Cardiac septum (tissue), 1 donor: Measurements from ENCODE around the gene ST7. TPM values are rescaled to one million over a fixed set of nuclear protein-coding genes. Genes with fewer than 3 reads are reported as not detected.
"Not testable (repeated sequence)": the region's sequence is repeated elsewhere in the genome, so short reads cannot be mapped to it uniquely, and the experiment has no call there.

Source experiments
- DNase-seq: peaks from one replicate; pipeline ENCODE4 v3.0.0-alpha.2; 2020; ENCODE audit warnings: low spot score
- intact Hi-C: fragments of 100-400 bp; cut with DNase I; formaldehyde crosslinking; loops from one replicate; pipeline ENCODE4 v1.14.0; 2022
- total RNA-seq: library from RNA; stranded (reverse); fragmentation: NEBNext Ultra II Directional; extraction: Animal tissue kit (Norgen Biotek cat#: 25700); gene quantifications from one replicate; pipeline ENCODE4 v1.2.1, GENCODE V29; 2021
- donor health status: DM: no; HTN: no; CAD: no.

The ST7 gene
- total RNA-seq, 1 donor from 2014 or later: 23.4 TPM

DNA sequence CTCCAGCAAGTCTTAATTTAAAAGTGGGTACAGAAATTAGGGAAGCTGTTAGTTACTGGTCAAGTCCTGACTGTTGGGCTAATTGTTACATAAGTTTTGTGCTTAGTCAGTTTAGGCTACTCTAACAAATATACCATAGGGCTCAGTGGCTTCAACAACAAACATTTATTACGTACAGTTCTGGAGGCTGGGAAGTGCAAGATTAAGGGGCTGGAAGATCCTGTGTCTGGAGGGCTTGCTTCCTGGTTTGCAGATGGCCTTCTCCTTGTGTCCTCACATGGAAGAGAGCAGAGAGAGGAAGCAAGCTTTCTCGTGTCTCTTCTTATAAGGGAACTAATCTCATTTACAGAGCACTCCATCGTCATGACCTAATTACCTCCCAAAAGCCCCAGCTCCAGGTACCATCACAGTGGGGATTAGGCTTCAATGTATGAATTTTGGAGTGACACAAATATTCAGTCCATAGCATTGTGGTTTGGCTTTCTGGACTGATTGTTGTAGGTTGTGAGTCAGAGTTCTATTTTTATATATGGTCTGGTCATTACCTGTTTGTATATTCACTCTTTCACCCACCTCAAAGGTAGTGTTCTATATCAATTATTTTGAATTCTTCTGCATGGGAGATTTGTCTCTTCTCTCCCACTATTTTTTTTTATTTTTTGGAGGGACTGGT lies 17.1 kb downstream of the ST7 start:
- DNase-seq: no peak
- intact Hi-C loops: no loop called here

DNA sequence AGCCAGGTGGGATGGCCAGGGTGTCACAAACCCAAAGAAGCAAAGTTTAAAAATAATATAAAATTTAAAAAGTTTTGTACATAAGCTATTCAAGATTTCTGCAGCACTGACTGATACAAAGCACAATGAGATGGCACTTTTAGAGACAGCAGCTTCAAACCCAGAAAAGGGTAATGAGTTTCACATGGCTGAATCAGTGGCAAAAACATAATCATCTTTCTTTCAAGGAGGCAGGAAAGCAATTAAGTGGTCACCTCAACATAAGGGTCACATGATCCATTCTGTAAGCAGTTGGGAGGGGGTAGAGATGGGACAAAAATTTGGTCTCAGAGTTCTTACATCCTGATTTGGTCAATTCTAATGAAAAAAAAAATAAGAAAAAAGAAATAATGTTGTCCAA lies 17.9 kb downstream of the ST7 start:
- intact Hi-C loops: not testable (repeated sequence)

DNA sequence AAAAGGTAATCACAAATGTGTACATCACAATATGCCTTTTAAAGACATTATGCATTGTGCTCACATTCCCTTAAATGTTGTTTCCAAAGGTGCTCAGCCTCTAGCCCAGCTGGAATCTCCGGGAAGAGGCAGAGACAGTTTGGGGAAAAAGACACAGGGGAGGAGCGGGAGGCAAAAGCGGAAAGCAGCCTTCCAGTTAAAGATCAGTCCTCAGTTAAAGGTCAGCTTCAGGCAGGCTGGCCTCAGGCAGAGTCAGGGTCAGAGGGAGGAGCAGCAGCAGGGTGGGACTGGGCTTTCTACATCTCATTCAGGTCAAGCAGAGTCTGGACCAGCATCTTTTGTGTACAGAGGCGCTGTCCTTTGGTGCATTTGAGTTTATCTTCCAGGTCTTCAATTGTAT lies 18.6 kb downstream of the ST7 start:
- DNase-seq: no peak
- intact Hi-C loops: no loop called here

More for the DNA sequence above, 17.9 kb downstream of the ST7 start:
- DNase-seq: not testable (repeated sequence)

DNA sequence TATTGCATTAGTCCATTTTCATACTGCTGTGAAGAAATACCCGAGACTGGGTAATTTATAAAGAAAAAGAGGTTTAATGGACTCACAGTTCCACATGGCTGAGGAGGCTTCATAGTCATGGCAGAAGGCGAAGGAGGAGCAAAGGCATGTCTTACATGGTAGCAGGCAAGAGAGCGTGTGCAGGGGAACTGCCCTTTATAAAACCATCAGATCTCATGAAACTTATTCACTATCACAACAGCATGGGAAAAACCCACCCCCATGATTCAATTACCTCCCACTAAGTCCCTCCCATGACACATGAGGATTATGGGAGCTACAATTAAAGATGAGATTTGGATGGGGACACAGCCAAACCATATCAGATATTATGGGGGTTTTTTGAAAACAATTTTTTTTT lies 21.7 kb downstream of the ST7 start:
- intact Hi-C loops, DNase-seq: not testable (repeated sequence)

DNA sequence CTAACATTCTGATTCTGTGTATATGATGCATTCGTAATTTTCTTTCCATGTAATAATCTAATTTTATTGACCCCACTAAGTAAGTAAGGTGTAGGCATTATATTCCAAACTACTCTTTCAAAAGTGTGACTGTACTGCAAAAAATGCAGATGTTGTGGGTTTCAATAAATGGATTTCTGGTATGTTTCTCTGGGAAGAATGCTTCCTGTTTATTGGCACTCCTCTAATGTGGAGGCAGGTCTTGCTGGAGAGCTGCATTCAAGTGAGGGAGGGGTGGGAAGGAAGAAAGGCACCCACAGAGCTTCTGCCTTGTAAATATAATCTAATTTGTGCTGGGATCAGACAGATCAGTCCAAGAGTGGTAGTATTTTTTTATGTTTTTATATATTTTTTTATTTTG lies 23.9 kb downstream of the ST7 start:
- DNase-seq: no peak
- intact Hi-C loops: no loop called here

DNA sequence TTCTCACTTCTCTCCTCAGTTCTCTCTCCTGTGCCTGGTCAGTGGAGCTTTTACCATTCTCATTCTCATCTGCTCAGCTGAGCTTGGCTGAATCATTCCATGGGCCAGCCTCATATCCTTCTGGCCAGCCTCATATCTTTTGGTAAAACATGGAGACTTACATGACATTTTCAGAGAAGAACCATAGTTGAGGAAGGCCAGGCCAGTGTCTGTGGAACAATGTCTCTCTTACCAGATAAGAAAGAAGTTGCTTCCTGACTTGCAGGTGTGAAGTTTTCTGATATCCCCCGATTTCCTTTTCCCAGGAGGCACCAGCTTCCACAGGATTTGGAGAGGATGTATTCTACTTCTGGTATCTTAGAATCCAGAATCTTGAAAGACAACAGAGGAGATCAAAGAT lies 24.7 kb downstream of the ST7 start:
- intact Hi-C loops: no loop called here
- no peak for DNase-seq

DNA sequence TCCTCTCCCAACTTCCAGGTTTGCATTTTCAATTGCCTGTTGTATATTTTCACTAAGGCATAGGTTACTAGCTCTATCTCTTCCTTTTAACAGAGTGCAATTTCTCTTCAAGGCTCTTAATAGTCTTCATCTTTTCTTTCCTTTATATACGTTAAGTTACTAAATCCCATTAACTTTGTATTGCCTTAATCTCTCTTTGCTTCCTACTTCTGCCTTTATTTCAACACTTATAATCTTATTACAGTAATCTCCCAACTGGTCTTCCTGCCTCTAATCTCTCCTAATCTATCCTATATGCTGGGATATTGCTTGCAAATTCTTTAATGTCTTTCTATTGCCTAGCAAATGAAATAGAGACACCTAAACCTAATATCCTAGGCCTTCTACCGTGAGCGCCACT lies 26.1 kb downstream of the ST7 start:
- intact Hi-C loops: no loop called here
- no peak for DNase-seq

DNA sequence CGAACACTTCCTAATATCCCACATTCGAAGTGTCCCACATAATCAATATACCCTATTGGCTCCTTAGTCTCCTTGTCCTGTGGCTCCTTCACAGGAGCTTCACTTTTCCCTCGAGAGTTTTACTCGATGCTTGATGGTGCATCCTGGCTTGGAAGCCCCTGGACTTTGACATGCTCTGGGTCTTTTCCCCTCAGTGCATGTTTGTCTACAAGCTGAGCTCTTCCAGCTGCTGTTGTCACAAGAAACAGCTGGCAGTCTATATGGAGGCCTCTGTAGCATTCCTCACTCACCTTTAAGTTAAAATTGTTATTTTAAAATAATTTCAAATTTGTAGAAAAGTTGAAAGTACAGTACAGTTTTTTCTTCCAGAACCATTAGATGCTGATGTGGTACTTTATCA lies 27.1 kb downstream of the ST7 start:
- no peak for DNase-seq

DNA sequence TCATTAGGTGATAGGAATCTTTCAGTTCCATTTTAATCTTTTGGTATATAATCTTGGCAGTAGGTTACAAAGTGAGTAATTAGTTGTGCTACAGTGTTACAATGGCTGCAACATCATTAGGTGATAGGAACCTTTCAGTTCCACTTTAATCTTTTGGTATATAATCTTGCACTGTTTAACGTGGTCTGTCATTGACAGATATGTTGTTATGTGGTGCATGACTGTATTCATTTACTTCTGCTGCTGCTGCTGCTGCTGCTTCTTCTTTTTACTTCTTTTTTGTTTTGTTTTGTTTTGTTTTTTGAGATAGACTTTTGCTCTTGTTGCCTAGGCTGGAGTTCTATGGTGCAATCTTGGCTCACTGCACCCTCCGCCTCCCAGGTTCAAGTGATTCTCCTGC lies 28.6 kb downstream of the ST7 start:
- DNase-seq: no peak
- intact Hi-C loops: no loop called here

More for the DNA sequence above, 27.1 kb downstream of the ST7 start:
- intact Hi-C loops: no loop called here

DNA sequence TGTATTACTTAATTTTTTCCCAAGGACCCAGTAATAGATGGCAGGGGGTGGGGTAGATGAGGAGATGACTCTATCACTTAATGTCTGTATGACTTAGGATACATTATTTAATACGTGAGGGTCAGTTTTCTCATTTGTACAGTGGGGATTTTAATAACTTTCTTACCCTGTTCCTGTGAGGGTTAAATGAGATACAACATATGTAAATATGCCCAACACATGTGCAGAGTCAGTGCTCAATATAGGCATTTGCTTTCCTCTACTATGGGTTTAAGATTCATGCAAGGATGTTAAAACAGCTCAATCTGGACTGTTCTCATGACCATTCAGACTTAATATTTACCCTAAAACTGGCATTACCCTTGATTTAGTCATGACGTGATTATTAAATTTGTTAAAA lies 31.2 kb downstream of the ST7 start:
- intact Hi-C loops: loop anchor here (2.0 kb wide), 1 partner anchor 54 kb away; no protein-coding TSS in a partner anchor
- no peak for DNase-seq

DNA sequence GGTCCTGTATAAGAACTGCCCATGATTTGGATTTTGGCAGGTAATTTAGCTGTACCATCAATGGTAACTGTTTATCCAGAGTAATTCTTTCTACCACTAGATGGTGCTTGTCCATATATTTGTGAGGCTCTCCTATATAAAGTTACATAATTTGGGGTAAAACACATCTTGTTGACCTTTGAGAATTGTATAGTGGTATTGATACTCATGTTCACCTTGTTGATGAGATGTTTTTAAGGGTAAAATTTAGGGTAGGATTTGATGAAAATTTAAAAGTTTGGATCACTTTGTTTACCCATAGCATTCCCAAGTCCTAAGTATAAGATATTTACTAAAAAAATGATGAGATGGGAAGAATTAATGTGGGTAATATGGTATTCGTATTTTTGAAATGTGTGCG lies 31.6 kb downstream of the ST7 start:
- DNase-seq: no peak
- intact Hi-C loops: loop anchor here (2.0 kb wide), 1 partner anchor 54 kb away; no protein-coding TSS in a partner anchor

DNA sequence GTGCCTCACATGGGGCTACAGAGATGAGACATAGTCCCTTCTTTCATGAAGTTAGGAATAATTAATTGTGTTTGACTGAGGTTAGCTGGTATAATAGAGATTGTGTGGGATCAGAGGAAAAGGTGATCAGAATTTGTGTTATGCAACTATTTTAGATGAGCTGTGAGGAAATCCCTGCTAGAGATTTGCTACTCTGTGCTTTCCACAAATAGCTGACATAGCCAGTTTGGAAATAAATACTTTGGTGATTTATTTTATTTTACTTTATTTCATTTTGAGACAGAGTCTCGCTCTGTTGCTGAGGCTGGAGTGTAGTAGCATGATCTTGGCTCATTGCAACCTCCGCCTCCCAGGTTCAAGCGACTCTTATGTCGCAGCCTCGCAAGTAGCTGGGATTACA lies 32.3 kb downstream of the ST7 start:
- no peak for DNase-seq
- intact Hi-C loops: loop anchor here (2.0 kb wide), 1 partner anchor 55 kb away; no protein-coding TSS in a partner anchor

DNA sequence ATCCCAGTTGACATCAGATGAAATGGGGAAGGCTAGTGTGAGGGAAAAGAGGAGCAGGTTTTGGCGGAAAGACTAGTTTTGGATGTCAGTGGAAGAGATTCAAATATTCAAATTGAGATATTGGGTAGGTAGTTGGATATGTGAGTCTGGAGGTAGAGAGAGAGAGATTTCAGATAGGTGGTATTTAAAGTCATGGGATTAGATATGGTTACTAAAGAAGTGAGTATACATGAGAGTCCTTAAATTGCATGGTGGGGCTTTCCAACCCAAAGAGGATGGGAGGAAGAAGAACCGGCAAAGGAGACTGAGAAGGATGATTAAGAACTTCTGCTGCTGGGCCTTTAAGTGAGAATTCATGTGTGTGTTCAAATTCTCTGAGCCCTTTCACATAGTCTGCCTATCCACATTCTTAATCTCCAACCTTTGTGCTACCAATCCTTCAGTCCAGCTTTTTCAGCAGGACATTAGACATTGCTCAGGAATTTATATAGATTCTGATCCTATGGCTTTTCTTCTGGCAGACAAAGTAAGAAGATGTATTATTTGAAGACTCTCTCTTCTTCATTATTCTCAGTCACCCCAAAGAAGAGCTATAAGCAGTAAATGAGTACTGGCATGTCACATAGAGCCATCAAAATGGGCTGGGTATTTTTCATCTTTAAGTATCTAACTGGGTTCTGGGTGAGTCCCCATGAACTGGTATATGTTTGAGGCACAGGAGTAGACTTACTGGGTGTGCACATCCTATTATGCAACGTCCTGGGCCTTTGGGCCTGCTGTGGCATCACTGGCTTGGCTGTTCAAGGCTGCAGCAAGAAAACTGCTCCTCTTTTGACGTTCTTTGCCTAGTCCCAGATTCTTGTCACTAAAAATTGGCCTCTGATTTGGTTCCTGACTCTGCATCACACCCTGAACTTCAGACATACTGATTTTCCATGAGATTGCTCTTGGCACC lies 33.6 kb downstream of the ST7 start:
- intact Hi-C loops: no loop called here

DNA sequence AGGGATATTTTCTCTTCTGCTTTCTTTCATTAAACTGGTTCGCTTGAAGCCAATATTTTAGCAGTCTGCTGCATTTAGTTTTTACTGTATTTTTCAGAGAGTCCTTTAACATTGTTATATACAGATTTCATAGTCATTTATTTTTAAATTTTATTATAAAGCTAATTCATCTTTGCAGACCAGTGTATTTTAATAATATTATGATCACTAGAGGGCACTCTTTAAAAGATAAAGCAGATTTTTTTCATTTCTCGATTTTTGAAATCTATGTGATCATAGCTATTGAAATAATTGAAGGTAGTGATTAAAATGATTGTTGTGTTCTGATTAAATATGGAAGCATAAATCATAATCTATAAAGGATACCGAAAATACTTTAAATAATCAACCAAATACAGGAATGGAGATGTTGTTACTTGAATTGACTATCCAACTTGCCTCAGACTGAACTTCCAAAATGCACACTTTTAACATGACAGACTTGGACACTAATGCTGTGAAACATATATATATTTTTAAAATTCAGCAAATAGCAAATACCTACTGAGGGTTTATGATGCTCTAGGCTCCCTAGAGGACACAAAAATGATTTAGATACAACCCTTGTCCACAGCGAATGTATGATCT lies 35.2 kb downstream of the ST7 start:
- intact Hi-C loops: loop anchor here (2.0 kb wide), 1 partner anchor 130 kb away; no protein-coding TSS in a partner anchor
- DNase-seq: no peak

More for the DNA sequence above, 33.6 kb downstream of the ST7 start:
- DNase-seq: no peak

DNA sequence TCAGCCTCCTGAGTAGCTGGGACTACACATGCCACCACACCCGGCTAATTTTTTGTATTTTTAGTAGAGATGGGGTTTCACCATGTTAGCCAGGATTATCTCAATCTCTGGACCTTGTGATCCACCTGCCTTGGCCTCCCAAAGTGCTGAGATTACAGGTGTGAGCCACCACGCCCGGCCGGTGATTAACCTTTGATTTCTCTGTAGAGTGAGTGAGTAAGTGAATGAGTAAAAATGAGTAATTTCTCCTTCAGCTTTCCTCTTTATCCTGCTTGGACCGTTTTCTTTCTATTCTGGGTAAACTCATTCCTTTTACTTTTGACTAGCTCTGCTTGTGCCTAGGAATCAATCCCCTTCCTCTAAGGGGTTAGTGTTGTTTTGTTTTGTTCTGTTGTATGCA lies 36.8 kb downstream of the ST7 start:
- no peak for DNase-seq
- intact Hi-C loops: no loop called here

DNA sequence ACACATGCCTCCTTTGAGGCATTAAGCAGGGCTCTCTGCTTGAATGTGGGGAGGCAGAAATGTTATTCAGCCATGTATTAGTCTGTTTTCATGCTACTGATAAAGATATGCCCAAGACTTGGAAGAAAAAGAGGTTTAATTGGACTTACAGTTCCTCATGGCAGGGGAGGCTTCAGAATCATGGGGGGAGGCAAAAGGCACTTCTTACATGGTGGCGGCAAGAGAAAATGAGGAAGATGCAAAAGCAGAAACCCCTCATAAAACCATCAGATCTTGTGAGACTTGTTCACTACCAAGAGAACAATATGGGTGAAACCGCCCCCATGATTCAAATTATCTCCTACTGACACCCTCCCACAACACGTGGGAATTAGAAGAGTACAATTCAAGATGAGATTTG lies 37.9 kb downstream of the ST7 start:
- DNase-seq: no peak
- intact Hi-C loops: no loop called here

DNA sequence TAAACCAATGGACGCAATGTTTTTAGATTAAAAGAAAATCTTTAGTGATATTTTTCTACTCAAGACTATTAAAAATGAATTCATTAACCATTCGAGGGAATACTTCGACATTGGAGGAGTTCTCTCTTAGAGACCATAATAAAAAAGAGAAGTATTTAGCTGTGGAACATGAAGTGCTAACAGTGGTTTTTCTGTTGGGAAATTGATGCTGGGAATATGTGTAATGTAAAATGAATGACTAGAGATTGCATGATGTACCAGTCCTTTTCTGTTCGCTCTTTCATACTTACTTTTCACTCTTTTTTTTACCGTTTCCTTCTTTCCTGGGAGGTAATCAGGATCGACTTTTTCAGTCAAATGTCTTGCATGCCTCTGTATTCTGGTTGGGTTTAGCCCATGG lies 41.3 kb downstream of the ST7 start:
- intact Hi-C loops: no loop called here
- no peak for DNase-seq

DNA sequence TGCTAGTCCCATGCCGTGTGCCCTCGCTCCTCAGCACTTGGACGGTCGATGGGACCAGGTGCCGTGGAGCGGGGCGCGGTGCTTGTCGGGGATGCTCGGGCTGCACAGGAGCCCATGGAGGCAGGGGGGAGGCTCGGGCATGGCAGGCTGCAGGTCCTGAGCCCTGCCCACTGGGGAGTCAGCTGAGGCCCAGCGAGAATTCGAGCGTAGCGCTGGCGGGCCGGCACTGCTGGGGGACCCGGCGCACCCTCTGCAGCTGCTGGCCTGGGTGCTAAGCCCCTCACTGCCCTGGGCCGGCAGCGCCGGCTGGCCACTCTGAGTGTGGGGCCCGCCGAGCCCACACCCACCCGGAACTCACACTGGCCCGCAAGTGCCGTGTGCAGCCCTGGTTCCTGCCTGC lies 44.7 kb downstream of the ST7 start:
- no peak for DNase-seq
- intact Hi-C loops: no loop called here

DNA sequence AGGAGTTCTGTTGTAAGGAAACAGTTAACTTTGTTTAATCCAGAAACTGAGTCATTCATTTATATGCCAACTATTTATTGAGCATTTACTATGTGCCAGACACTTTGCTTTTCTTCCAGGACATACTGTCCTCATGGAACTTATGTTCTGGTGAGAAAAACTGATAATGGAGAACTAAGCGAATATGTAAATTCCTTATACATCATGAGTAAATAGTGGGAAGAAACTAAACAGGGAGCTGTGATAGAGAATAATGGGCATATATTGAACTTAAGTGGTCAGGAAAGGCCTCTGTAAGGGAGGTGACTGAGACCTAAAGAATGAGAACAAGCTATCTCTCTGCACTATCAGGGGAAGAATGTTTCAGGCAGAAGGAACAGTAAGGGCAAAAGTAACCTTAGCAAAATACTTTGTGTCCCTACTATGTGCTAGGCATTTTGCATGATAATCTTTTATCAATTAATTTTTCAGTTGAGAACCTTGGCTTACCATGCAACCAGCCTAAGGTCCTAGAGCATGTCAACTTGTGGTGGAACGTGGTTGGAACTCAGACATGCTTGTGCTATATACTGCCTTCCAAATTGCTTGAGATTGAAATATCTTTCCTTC lies 45.4 kb downstream of the ST7 start:
- intact Hi-C loops: no loop called here
- DNase-seq: no peak

DNA sequence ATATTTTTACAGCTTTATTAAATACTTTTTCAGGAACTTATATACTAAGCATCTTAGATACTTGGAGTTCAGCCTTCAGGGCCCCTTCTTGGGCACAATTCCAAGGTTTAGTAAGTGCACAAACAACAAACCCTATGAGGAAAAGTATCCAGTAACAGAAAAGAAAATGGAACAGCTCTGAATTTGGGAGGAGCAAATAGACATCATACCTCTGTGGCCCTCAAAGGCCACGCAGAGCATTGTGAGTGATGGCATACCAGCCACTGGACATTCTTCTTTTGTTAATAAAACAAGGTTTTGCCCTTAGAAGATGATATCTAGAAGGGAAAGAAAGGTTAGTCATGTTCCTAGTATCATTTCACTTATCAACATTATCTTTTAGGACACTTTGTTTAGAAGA lies 46.0 kb downstream of the ST7 start:
- intact Hi-C loops: no loop called here
- DNase-seq: no peak
